GM18909 (cell line): ENCODE results near the gene SLC24A3.

Experiments
- ATAC-seq: cut with Tn5 transposase; IDR thresholded peaks from one replicate; pipeline ENCODE4 v1.9.1; 2021; ENCODE audit warnings: mild to moderate bottlenecking; ENCODE audit not compliant: unreplicated experiment, poor library complexity

Gene SLC24A3

DNA sequence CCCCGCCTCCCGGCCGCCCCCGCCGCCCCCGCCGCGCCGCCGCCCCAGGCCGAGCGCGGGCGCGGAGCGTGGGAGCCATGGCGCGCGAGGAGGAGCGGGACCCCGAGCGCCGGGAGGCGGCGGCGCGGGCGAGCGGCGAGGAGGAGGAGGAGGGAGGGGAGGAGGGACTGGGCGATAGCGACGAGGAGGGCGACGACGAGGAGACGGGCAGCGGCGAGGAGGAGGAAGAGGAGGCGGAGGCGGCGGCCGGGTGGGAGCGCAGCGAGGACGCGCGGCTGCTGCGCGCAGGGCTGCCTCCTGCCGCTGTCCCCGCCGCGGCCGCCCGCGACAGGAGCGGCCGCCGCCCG is at the start of gene SLC24A3:
Gene SLC24A3 (plus strand): TSS at position 174 of the 347 bp plus-strand sequence.
- ATAC-seq: no peak

DNA sequence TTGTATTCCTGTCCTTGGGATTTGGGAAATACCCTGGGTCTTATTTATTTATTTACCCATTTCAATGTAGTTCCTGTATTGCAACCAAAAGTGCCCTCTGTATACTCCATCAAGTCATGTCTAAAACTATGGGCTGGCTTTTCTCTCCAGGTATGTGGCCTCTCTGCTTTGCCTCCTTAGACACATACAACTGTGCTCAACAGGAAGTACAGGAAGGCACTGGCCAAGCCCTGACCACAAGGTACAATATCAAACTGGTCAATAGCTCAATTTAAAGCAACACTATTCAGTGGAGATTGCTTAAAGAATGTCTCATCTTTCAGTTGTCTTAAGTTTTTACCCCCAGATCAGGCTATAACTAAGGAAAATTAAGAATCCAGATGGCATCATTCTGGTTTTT is 42.3 kb upstream of the SLC24A3 start:
- no peak for ATAC-seq

DNA sequence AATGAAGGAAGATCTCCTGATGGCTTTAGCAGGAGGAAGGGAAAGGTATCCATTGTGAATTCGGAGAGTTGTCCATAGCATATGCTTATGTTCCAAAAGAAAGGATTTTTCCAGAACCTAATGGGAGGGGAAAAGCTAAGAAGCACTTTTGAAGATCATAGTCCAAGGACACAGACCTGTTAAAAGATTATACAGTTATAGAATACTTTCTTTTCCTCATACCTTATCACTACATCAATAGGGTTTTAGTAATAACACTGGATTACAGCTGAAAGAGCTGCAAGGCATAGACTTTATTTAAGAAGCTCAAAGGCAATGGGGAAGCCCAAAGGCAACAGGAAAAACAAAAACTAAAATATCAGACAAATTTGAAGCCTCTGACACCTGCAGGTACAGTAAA is 39.8 kb upstream of the SLC24A3 start:
- ATAC-seq: no peak

DNA sequence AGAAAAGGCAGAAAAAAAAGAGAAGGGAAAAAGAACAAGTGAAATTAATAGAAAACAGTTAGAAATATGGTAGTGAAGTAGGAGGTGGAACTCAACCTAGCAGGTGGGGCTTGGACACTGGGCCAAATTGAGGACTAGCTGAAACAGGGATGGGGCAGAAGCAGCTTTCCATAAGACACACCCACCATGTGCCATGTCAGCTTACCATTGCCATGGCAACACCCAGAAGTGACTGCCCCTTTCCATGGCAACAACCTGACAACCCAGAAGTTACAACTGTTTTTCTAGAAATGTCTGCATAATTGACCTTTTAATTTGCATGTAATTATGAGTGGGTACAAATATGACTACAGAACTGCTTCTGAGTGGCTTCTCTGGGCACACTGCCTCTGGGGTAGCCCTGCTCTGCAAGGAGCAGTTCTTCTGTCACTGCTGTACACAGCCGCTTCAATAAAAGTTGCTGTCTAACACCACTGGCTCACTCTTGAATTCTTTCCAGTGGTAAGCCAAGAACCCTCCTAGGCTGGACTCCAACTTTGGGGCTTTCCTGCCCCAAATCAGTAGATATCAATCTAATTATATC is 35.9 kb upstream of the SLC24A3 start:
- ATAC-seq: no peak

DNA sequence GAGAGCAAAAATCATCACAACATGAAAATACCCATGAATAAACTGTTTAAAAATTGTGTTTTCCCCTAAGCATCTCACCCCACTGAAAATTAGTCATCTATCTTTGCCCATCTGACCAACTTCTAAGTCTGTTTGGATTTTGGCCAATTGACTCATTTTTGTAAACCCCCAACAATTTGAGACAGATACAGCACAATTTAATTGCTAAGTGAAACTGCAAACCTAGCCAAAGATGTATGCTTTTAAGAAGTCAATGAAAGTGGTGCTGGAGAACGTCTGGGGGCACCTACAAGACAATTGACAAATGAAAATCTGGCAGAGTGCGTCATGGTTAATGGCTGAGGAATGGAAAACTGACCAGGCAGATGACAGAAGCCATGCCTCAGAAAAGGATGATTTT is 30.9 kb upstream of the SLC24A3 start:
- no peak for ATAC-seq

DNA sequence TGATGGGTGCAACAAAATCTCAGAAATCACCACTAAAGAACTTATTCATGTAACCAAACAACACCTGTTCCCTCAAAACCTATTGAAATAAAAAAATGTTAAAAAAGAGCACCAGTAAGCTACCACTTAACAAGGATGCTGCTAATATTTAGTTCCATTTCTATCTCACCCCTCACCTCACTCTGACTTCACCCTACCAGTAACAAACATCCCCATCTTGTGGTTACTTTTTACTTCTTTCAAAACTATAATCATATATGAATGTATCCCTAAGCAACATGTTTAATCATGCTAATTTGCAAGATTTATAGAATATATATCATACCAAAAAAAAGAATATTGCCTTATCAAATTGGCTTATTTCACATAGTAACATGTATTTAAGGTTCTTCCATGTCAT is 27.4 kb upstream of the SLC24A3 start:
- no peak for ATAC-seq

DNA sequence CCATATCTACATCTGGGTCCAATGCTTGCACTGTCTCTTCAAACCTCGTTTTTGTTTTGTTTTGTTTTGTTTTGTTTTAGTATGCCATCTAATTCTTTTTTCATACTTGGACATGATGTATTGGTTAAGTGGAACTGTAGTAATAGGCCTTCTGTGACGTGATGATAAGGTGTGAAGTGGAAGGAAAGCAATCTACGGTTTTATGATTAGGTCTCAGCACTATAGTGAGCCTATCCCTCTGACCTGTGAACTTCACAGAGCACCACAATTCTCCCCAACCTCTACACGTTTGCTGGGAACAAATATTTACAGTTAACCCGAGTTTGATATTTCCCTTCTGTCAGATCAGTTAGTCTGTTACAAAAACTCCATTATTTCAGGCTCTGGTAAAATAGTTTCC is 19.1 kb upstream of the SLC24A3 start:
- no peak for ATAC-seq

DNA sequence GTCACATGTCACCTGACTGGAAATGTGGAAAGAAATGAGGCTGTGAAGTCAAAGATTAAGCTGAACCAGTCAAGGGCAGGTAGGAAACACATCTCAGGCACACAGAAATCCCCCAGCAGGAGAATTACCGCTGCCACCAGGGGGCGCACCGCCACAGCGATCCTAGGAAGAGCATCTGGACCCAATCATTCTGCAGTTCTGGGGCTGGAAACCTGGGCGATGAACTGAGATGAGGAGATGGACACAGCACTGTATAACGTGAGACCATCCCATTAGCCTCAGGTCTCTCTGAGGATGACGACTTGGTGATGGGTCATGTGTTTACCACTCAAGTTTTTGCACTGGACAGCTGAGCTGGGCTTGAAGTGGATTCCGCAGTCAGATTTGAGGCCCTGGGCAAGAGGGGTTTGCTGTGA is 6.5 kb upstream of the SLC24A3 start:
- no peak for ATAC-seq

DNA sequence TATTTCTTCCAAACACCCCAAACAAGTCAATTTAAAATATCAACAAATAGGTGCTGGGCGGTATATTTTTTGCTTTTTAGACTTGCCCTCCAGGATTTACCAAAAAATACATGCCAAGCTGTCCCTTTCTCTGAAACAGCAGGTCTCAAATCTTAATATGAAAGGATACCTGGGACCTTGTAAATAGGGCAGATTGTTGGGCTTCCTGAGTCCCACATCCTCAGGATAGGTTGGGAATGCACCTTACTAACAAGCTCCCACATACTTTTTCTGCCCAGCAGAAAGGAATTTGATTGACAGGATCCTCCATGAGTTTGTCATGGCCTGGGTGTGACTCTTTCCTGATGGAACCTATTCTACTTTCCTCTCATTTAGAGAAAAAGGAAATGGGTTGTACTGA is 4.9 kb upstream of the SLC24A3 start:
- ATAC-seq: no peak

DNA sequence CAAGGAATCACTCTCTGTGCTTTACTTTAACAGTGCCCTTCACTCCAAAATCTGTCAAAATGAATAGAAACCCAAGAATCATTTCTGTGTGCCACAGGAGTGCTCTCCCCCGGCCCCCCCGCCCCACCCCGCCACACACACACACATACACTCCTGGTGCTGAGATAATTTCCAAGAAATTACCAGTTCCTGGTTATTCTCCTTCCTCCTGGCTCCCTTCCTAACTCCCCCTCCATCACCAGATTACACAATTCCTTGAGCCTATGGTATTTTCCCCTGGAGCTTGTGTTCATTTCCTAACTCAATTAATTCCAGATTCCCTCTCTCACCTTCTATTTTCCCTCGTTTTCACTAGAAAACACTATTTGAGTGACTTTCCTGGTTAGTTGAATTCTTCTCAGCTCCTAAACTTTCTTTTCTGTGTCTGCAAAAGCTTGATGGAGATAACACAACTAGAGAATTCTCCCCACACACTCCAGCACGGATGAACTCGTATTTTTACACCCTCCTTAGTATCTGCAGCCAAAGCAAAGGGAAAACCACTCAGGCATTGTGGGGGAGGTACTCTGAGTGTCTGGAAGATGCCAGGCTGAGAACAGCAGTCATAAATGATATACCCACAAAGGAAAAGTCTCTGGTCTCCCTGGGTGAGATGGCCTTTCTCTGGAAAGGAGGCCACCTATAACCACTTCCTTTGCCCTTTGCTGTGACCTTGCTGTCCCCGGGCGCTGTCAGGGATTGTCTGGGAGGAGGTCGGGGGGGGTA is 1.9 kb upstream of the SLC24A3 start:
- ATAC-seq: no peak

DNA sequence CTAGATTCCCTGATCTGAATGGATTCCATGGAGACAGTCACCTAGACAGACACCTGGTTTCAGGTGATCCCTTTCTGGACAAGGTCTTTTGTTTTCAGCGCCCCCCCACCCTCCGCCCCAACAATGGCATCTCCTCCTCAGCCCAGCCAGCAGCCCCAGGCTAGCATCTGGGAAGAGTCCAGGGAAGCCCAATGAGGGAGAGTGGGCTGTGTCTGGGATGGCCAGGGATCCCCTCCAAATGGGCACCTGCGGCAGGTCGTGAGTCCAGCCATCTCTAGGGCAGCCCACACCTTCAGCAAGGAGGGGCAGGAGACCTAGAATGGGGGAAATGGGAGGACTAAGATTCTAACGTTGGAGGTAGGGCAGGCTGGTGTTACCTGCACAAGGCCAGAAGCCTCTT is 1.2 kb upstream of the SLC24A3 start:
- no peak for ATAC-seq

DNA sequence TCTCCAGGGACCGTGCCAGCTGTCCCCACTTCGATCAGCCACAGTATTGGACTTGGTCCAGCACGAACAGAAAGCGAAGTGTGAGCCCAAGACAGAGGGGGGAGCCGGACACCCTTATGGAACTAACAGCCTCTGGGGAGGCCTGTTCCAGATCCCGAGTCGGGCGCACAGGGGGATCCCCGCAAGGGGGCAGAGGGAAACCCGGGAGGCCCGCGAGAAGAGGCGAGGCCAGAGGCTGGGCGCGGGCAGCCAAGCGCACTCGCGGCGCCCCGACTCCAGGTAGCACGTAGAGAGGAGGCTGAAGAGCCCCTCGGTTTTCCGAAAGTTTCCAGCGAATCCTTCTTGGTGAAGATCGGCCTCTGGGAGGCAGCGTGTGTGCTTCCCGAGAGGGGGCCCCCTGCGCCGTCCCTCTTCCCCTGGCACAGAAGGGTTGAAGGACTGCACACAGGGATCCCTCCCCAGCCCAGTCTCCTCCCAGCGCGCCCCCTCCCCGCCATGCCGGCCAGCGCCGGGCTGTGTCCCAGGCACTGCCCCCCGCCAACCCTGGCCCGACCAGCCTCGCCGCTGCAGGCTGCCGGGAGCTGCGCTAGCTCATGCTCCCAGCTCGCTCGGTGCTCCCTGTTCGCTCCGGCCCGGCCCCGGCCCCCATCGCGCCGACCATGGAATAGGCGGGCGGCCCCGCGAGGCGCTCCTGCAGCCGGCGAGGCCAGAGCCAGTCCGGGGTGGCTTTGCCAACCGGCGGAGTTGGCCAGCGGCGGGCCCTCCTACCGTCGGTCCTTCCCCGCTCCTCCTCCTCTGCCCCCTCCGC is 577 bp upstream of the SLC24A3 start:
- ATAC-seq: no peak

DNA sequence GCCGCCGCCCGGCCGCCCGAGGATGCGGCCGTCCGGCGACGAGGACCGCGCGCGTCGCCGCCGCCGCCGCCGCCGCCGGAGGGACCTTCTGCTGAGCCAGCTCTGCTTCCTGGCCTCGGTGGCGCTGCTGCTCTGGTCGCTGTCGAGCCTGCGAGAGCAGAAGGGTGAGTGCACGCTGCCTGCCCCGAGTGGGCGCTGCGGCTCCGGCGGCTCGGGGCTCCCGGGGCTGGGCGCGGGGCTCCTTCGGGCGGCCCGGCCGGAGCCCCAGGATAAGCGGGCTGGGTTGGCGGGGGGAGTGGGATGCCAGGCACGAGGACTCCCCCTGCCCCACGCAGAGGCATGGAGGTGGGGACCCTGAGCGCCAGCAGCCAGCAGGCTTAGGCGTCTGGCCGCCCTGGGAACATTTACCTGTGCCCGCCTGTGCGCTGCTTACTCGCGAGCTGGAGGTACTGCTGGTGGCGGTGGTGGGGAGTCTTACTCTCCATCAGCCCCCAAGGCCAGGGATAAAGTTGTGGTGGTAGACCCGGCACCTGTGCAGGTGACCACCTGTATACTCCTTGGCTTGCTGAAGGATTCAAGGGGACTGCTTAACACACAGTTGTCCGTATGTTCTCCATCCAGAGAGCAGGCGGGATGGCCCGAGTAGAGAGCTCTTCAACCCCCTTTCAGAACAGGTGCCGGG is 520 bp downstream of the SLC24A3 start:
- peak; percentile 66 for ATAC-seq

DNA sequence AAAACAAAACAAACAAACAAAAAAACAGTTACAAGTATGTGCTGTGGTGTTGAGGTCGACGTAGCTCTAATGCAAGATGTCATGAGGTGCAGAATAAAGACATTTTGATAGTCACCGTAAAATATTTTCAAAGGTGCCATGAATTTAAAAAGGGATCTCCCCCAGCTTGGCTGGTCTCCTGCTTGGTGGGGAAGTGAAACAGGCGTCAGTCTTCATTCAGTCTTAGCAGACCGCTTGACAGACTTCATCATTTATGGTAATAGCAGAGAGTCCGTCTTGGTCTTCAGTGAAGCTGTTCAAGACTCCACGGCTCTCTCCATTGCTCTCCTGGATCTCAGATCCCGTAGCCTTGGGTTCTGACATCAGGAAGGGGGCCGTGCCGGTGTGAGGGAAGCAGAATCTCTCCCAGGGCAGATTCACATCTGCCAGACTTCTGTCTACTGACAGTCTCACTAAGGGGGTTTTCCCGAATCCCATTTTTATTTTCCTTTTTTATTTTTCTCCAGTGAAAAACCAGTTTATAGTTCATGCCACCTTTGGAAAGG is 1.6 kb downstream of the SLC24A3 start:
- ATAC-seq: no peak

DNA sequence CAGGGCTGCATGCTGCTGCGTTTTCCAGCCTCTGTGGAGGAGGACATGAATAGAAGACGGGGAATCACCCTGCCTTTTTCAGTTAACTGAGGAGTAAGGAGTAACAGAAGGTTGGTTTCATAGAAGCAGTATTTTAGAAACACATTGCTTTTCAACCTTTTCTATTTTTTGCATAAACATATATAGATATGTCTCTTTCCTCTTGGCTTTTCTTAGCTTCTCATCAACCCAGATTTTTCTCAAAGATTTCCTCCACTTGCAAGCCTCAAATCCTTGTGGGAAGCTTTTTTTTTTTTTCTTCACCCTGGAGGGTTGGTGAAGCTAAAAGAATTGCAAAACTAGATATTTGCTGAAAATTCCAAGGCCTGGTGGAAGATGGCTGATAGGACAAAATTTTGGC is 6.0 kb downstream of the SLC24A3 start:
- no peak for ATAC-seq

DNA sequence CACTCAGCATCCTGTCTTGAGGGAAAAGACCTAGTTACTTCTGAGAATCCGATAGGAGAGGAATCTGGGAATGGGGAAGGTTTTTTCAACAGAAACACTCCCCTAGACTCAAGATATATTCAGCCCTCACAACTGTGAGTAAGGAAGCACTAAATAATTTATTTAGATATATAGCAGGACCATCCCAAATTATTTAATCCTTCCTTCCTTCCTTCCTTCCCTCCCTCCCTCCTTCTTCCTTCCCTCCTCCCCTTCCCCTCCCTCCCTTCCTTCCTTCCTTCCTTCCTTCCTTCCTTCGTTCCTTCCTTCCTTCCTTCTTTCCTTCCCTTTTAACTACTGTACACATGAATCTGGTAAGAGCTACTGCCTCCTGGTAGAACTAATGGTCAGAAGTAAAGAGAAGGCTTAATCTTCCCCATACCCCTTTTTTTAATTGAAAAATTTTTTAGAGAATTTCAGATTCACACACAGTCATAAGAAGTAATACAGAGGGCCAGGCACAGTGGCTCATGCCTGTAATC is 10.1 kb downstream of the SLC24A3 start:
- ATAC-seq: no peak

DNA sequence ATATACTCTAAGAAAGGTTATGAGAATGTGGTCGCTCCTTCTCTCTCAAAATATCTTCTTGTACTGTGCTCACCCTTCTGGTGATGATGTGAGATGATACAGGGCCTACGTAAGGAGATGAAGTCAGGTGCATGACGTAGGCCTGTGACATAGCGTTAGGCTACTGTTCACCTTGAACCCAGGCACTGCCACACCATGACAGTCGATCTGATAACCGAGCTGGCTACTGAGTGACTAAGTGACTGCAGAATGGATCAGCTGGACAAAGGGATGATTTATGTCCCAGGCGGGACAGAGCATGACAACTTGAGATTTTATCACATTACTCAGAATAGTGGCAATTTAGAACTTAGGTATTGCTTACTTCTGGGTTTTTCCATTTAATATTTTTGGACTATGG is 11.2 kb downstream of the SLC24A3 start:
- no peak for ATAC-seq

DNA sequence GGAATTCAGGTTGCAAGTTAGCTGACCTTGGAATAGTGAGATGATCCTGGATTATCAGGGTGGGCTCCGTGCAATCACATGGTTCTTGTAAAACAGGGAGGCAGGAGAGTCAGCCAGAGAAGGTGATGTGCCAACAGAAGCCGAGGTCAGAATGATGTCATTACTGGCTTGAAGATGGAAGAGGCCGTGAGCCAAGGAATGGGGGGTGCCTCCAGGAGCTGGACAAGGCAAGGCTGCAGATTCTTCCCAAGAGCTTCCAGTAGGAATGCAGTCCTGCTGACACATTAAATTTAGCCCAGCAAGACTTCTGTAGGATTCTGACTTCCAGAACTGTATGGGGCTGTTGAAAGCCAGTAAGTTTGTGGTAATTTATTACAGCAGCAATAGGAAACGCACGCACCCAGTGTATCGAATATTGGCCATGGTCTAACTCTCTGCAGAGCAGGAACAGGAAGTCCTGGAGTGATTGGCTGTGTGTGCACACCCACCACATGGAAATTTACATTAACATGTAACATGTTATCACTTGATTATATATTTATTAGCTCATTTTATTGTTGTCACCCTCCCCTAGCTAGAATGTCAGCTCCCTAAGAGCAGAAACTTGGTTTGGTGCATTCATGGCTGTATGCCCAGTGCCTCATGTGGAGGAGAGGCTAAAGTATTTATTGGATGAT is 19.1 kb downstream of the SLC24A3 start:
- no peak for ATAC-seq

DNA sequence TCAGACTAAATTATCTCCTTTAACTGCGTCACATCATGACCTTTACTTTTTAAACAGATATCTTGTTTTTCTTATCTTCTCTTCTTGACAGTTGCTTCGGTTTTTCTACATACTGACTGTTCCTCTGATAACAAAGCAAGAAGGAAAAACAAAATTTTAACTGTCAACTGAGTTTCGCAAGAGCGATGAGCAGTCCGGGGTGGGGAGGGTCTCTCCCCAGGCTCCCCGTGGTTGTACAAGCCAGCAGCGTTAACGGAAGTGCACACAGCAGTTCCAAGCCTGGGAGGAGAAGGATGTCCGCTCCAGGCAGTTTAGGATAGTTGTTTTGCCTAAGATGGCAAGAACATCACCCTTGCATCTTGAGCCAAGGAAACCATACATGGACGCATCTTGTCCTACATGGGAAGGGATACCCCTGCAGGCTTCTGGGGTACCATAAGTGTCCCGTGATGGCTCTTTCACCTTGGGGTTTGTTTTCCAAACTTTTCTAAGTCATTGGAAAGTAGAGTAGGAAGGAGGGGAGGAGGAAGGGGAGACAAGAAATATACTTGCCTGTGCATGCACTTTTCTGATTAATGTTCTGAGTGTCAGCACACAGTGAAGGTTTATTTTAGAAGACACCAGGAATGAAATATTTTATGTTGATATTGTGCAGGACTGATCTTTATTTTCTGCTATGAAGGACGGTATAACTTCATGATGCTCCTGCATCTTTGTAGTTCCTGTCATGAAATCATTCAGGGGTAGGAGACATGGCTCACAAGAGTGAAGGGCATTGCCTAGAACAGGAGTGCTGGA is 20.8 kb downstream of the SLC24A3 start:
- no peak for ATAC-seq
